ENCODE results near the gene NPR2. TPM values are rescaled to one million over a fixed set of nuclear protein-coding genes. Genes with fewer than 3 reads are reported as not detected.

The NPR2 gene
- total RNA-seq, 1 experiment from 2014 or later: 12.5 TPM

DNA sequence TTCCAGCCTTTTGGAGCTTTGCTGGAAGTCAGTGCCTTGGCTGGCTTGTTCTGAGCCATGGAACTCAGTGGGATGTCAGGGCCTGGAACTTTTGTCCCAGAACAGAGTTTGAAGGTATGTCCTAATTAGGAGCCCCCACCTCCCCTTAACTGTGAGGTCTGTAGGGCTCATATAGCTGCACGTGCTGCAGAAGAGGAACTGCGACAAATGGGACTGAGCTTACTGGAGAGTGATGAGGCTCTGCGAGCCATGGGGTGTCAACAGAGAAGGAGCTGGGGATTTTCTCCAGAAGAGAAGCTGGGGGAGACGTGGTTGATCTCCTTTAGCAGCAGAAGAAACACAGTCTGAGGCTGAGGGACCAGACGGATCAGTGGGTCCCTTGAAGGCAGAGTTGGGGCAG lies 48.5 kb downstream of the NPR2 start:
- no peak overlapping the region for H3K14ac ChIP-seq (ENCODE audit: insufficient read depth, low read length)
- H2AFZ ChIP-seq (ENCODE audit: low read length): no peak overlapping the region
- H3K4ac ChIP-seq (ENCODE audit: low read depth, low read length): no peak overlapping the region
- H3K79me1 ChIP-seq (ENCODE audit: insufficient read depth, low read depth, low read length, poor library complexity, severe bottlenecking): no peaks in the 10 kb centered on the region
- no peak overlapping the region for H3T11ph ChIP-seq (ENCODE audit: low read length)
- H2BK12ac ChIP-seq (ENCODE audit: insufficient read length, low read depth, low read length): no peak overlapping the region
- no peak overlapping the region for H3K9ac ChIP-seq (ENCODE audit: extremely low read depth, insufficient read length, low read length)
- no peaks in the 10 kb centered on the region for H4K20me1 ChIP-seq (ENCODE audit: control insufficient read depth, insufficient read depth, insufficient read length)
- H3K23ac ChIP-seq (ENCODE audit: insufficient read length, low read depth, low read length): no peak overlapping the region
- H3K27ac ChIP-seq (ENCODE audit: insufficient read length, low read depth, low read length): no peak overlapping the region
- Mint-ChIP-seq H3K4me1 (peaks cover 16 to 27% of the 10 kb centered on the region in 2 experiments), H3K4me3 (no peak overlapping the region), H3K27ac (no peak overlapping the region; a peak in 1 of 7 replicates), H3K9me3 (no peaks in the 10 kb centered on the region), H3K36me3 (ENCODE audit: insufficient read depth in 1 of 3, low read depth in 3 of 3) (no peaks in the 10 kb centered on the region; a peak in 3 of 7 replicates), H3K27me3 (ENCODE audit: low read depth) (peaks cover 20% of the 10 kb centered on the region)
- H3K23me2 ChIP-seq (ENCODE audit: insufficient read length, low read depth, low read length, poor library complexity, severe bottlenecking): no peaks in the 10 kb centered on the region
- peaks cover 8% of the 10 kb centered on the region; the same call in 1 of the 2 replicates for H3K4me1 ChIP-seq (ENCODE audit: insufficient read depth, low read length)
- no peak overlapping the region for H3K4me2 ChIP-seq (ENCODE audit: insufficient read depth, insufficient read length, low read length)
- H4K91ac ChIP-seq (ENCODE audit: insufficient read length, low read depth, low read length): no peak overlapping the region
- H4K8ac ChIP-seq (replicated peaks; ENCODE audit: insufficient read length, low read depth, low read length): no peak overlapping the region
- no peak overlapping the region for H2BK120ac ChIP-seq (ENCODE audit: low read depth, low read length, poor library complexity, severe bottlenecking)
- TF ChIP-seq, protein P1, sequence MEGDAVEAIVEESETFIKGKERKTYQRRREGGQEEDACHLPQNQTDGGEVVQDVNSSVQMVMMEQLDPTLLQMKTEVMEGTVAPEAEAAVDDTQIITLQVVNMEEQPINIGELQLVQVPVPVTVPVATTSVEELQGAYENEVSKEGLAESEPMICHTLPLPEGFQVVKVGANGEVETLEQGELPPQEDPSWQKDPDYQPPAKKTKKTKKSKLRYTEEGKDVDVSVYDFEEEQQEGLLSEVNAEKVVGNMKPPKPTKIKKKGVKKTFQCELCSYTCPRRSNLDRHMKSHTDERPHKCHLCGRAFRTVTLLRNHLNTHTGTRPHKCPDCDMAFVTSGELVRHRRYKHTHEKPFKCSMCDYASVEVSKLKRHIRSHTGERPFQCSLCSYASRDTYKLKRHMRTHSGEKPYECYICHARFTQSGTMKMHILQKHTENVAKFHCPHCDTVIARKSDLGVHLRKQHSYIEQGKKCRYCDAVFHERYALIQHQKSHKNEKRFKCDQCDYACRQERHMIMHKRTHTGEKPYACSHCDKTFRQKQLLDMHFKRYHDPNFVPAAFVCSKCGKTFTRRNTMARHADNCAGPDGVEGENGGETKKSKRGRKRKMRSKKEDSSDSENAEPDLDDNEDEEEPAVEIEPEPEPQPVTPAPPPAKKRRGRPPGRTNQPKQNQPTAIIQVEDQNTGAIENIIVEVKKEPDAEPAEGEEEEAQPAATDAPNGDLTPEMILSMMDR (conservative IDR thresholded peaks at IDR 0.05): no peak
- WGBS (ENCODE audit: extremely low coverage, insufficient read length, low lambda C conversion rate): no CpG with 5 or more reads among the region's 5 CpGs
- H3K9me3 ChIP-seq (ENCODE audit: control insufficient read depth, low read depth, low read length): no peaks in the 10 kb centered on the region
- H2BK15ac ChIP-seq (ENCODE audit: low read depth, low read length): no peak overlapping the region
- no peak for DNase-seq
- no peak overlapping the region for H3K18ac ChIP-seq (ENCODE audit: insufficient read length, low read depth, low read length)
- H3K79me2 ChIP-seq (ENCODE audit: insufficient read depth, low read length): no peaks in the 10 kb centered on the region
- no peak overlapping the region for H2BK5ac ChIP-seq (ENCODE audit: insufficient read length, low read length)
- no peak overlapping the region for H2BK20ac ChIP-seq (ENCODE audit: low read depth, low read length, poor library complexity, severe bottlenecking)
- H2AK5ac ChIP-seq (ENCODE audit: insufficient read length, low read length): no peak overlapping the region
- H3K27me3 ChIP-seq (ENCODE audit: insufficient read depth, low read length): no peaks in the 10 kb centered on the region
- no peak overlapping the region for H3K56ac ChIP-seq (ENCODE audit: insufficient read length, low read depth, low read length)
- no peak overlapping the region for H4K5ac ChIP-seq (ENCODE audit: insufficient read length, low read depth, low read length)
